ENCODE data around the gene PATL2. TPM values are rescaled to one million over a fixed set of nuclear protein-coding genes. Genes with fewer than 3 reads are reported as not detected.
"Not testable (repeated sequence)": the region's sequence is repeated elsewhere in the genome, so short reads cannot be mapped to it uniquely, and the experiment has no call there.

The PATL2 gene
- polyA plus RNA-seq, 4 donors: 1.5 to 6.8 (median 2.9) TPM

- DNase-seq: peak; percentile 91 to 99
These were observed 4.0 kb downstream of the PATL2 start for GRCh38 chr15:44706946-44707636.

GRCh38 chr15:44706401-44706800, 4.7 kb downstream of the PATL2 start:
- DNase-seq: no peak
- no peak for FAIRE-seq
- H3K27ac ChIP-seq (ENCODE audit: low read depth in 1 of 3, low read length in 2 of 3): peak overlapping the region; percentile 84 to 99 (median 89)

More at GRCh38 chr15:44706946-44707636, 4.0 kb downstream of the PATL2 start:
- H3K27ac ChIP-seq (ENCODE audit: low read depth in 1 of 3, low read length in 2 of 3): peak overlapping the region; percentile 84 to 99 (median 89)
- H3K9me3 ChIP-seq (ENCODE audit: control insufficient read depth in 2 of 2, insufficient read depth in 1 of 2, low read depth in 1 of 2, low read length in 1 of 2): no peaks in the 10 kb centered on the region
- FAIRE-seq: no peak
- H3K36me3 ChIP-seq (ENCODE audit: control insufficient read depth in 3 of 3, insufficient read depth in 2 of 3, low read depth in 1 of 3, low read length in 3 of 3): peaks cover 0 to 2% (median 0%) of the 10 kb centered on the region in 3 donors
- H3K4me3 ChIP-seq (ENCODE audit: low read depth in 1 of 3, low read length in 3 of 3): no peak overlapping the region
- H3K4me1 ChIP-seq (ENCODE audit: control insufficient read depth in 3 of 3, insufficient read depth in 2 of 3, low read depth in 1 of 3, low read length in 2 of 3): peaks cover 0 to 30% (median 7%) of the 10 kb centered on the region in 3 donors
- H3K27me3 ChIP-seq (ENCODE audit: control insufficient read depth in 3 of 3, insufficient read depth in 3 of 3, low read length in 3 of 3): no peaks in the 10 kb centered on the region
- WGBS, 3 donors: 51 to 74% (median 66%) methylated on average over 2 of the region's 2 CpGs

GRCh38 chr15:44705986-44706385, 5.1 kb downstream of the PATL2 start:
- Histone ChIP-seq H3K27ac (ENCODE audit: low read depth in 1 of 3, low read length in 2 of 3) (peak overlapping the region in 2 of 3 donors; percentile 89 to 99), H3K9me3 (ENCODE audit: control insufficient read depth in 2 of 2, insufficient read depth in 1 of 2, low read depth in 1 of 2, low read length in 1 of 2) (no peaks in the 10 kb centered on the region), H3K4me3 (ENCODE audit: low read depth in 1 of 3, low read length in 3 of 3) (no peak overlapping the region), H3K4me1 (ENCODE audit: control insufficient read depth in 3 of 3, insufficient read depth in 2 of 3, low read depth in 1 of 3, low read length in 2 of 3) (peaks cover 0 to 30% (median 7%) of the 10 kb centered on the region in 3 donors), H3K27me3 (ENCODE audit: control insufficient read depth in 3 of 3, insufficient read depth in 3 of 3, low read length in 3 of 3) (no peaks in the 10 kb centered on the region), H3K36me3 (ENCODE audit: control insufficient read depth in 3 of 3, insufficient read depth in 2 of 3, low read depth in 1 of 3, low read length in 3 of 3) (peaks cover 0 to 2% (median 0%) of the 10 kb centered on the region in 3 donors)
- DNase-seq (no peak), FAIRE-seq (no peak)
- 28 to 64% (median 43%) methylated on average over 1 of the region's 1 CpG for WGBS, 3 donors

More at GRCh38 chr15:44706401-44706800, 4.7 kb downstream of the PATL2 start:
- Histone ChIP-seq H3K27me3 (ENCODE audit: control insufficient read depth in 3 of 3, insufficient read depth in 3 of 3, low read length in 3 of 3) (no peaks in the 10 kb centered on the region), H3K36me3 (ENCODE audit: control insufficient read depth in 3 of 3, insufficient read depth in 2 of 3, low read depth in 1 of 3, low read length in 3 of 3) (peaks cover 0 to 2% (median 0%) of the 10 kb centered on the region in 3 donors), H3K4me1 (ENCODE audit: control insufficient read depth in 3 of 3, insufficient read depth in 2 of 3, low read depth in 1 of 3, low read length in 2 of 3) (peaks cover 0 to 30% (median 7%) of the 10 kb centered on the region in 3 donors), H3K9me3 (ENCODE audit: control insufficient read depth in 2 of 2, insufficient read depth in 1 of 2, low read depth in 1 of 2, low read length in 1 of 2) (no peaks in the 10 kb centered on the region), H3K4me3 (ENCODE audit: low read depth in 1 of 3, low read length in 3 of 3) (no peak overlapping the region)
- WGBS, 3 donors: 96 to 97% (median 97%) methylated on average over 2 of the region's 2 CpGs

- H3K27me3 ChIP-seq (ENCODE audit: control insufficient read depth in 3 of 3, insufficient read depth in 3 of 3, low read length in 3 of 3); H3K36me3 ChIP-seq (ENCODE audit: control insufficient read depth in 3 of 3, insufficient read depth in 2 of 3, low read depth in 1 of 3, low read length in 3 of 3); H3K4me3 ChIP-seq (ENCODE audit: low read depth in 1 of 3, low read length in 3 of 3); H3K4me1 ChIP-seq (ENCODE audit: control insufficient read depth in 3 of 3, insufficient read depth in 2 of 3, low read depth in 1 of 3, low read length in 2 of 3); H3K9me3 ChIP-seq (ENCODE audit: control insufficient read depth in 2 of 2, insufficient read depth in 1 of 2, low read depth in 1 of 2, low read length in 1 of 2); DNase-seq; FAIRE-seq; H3K27ac ChIP-seq (ENCODE audit: low read depth in 1 of 3, low read length in 2 of 3): not testable (repeated sequence)
These were observed 10.4 kb downstream of the PATL2 start for GRCh38 chr15:44700676-44701075.

GRCh38 chr15:44698641-44699040, 12.5 kb downstream of the PATL2 start:
- DNase-seq: no peak
- WGBS, 3 donors: 87 to 94% (median 91%) methylated on average over 2 of the region's 2 CpGs
- FAIRE-seq: no peak
- Histone ChIP-seq H3K27ac (ENCODE audit: low read depth in 1 of 3, low read length in 2 of 3) (no peak overlapping the region), H3K4me3 (ENCODE audit: low read depth in 1 of 3, low read length in 3 of 3) (no peak overlapping the region), H3K36me3 (ENCODE audit: control insufficient read depth in 3 of 3, insufficient read depth in 2 of 3, low read depth in 1 of 3, low read length in 3 of 3) (no peaks in the 10 kb centered on the region), H3K27me3 (ENCODE audit: control insufficient read depth in 3 of 3, insufficient read depth in 3 of 3, low read length in 3 of 3) (no peaks in the 10 kb centered on the region), H3K4me1 (ENCODE audit: control insufficient read depth in 3 of 3, insufficient read depth in 2 of 3, low read depth in 1 of 3, low read length in 2 of 3) (no peaks in the 10 kb centered on the region), H3K9me3 (ENCODE audit: control insufficient read depth in 2 of 2, insufficient read depth in 1 of 2, low read depth in 1 of 2, low read length in 1 of 2) (peaks cover 0 to 2% of the 10 kb centered on the region in 2 donors)

- FAIRE-seq (no peak), DNase-seq (no peak)
- Histone ChIP-seq H3K36me3 (ENCODE audit: control insufficient read depth in 3 of 3, insufficient read depth in 2 of 3, low read depth in 1 of 3, low read length in 3 of 3) (no peaks in the 10 kb centered on the region), H3K4me1 (ENCODE audit: control insufficient read depth in 3 of 3, insufficient read depth in 2 of 3, low read depth in 1 of 3, low read length in 2 of 3) (no peaks in the 10 kb centered on the region), H3K27ac (ENCODE audit: low read depth in 1 of 3, low read length in 2 of 3) (no peak overlapping the region), H3K4me3 (ENCODE audit: low read depth in 1 of 3, low read length in 3 of 3) (no peak overlapping the region), H3K9me3 (ENCODE audit: control insufficient read depth in 2 of 2, insufficient read depth in 1 of 2, low read depth in 1 of 2, low read length in 1 of 2) (peaks cover 0 to 2% of the 10 kb centered on the region in 2 donors), H3K27me3 (ENCODE audit: control insufficient read depth in 3 of 3, insufficient read depth in 3 of 3, low read length in 3 of 3) (no peaks in the 10 kb centered on the region)
These were observed 14.1 kb downstream of the PATL2 start for GRCh38 chr15:44697014-44697413.

- H3K27ac ChIP-seq (ENCODE audit: low read depth in 1 of 3, low read length in 2 of 3): no peak overlapping the region
- FAIRE-seq (no peak), DNase-seq (no peak)
- no peaks in the 10 kb centered on the region for H3K27me3 ChIP-seq (ENCODE audit: control insufficient read depth in 3 of 3, insufficient read depth in 3 of 3, low read length in 3 of 3)
- H3K36me3 ChIP-seq (ENCODE audit: control insufficient read depth in 3 of 3, insufficient read depth in 2 of 3, low read depth in 1 of 3, low read length in 3 of 3): no peaks in the 10 kb centered on the region
- 62 to 93% (median 88%) methylated on average over 3 of the region's 3 CpGs for WGBS, 3 donors
- H3K4me3 ChIP-seq (ENCODE audit: low read depth in 1 of 3, low read length in 3 of 3): no peak overlapping the region
- H3K4me1 ChIP-seq (ENCODE audit: control insufficient read depth in 3 of 3, insufficient read depth in 2 of 3, low read depth in 1 of 3, low read length in 2 of 3): no peaks in the 10 kb centered on the region
- peaks cover 0 to 2% of the 10 kb centered on the region in 2 donors for H3K9me3 ChIP-seq (ENCODE audit: control insufficient read depth in 2 of 2, insufficient read depth in 1 of 2, low read depth in 1 of 2, low read length in 1 of 2)
These were observed 15.8 kb downstream of the PATL2 start for GRCh38 chr15:44695294-44695693.

- FAIRE-seq: no peak
- H3K9me3 ChIP-seq (ENCODE audit: control insufficient read depth in 2 of 2, insufficient read depth in 1 of 2, low read depth in 1 of 2, low read length in 1 of 2): no peaks in the 10 kb centered on the region
- no peaks in the 10 kb centered on the region for H3K4me1 ChIP-seq (ENCODE audit: control insufficient read depth in 3 of 3, insufficient read depth in 2 of 3, low read depth in 1 of 3, low read length in 2 of 3)
- no peaks in the 10 kb centered on the region for H3K27me3 ChIP-seq (ENCODE audit: control insufficient read depth in 3 of 3, insufficient read depth in 3 of 3, low read length in 3 of 3)
- no peak for DNase-seq
- H3K36me3 ChIP-seq (ENCODE audit: control insufficient read depth in 3 of 3, insufficient read depth in 2 of 3, low read depth in 1 of 3, low read length in 3 of 3): no peaks in the 10 kb centered on the region
- WGBS, 3 donors: 77 to 94% (median 92%) methylated on average over 4 of the region's 4 CpGs
- no peak overlapping the region for H3K27ac ChIP-seq (ENCODE audit: low read depth in 1 of 3, low read length in 2 of 3)
- no peak overlapping the region for H3K4me3 ChIP-seq (ENCODE audit: low read depth in 1 of 3, low read length in 3 of 3)
These were observed 16.7 kb downstream of the PATL2 start for GRCh38 chr15:44694416-44694815.

GRCh38 chr15:44692659-44693058, 18.5 kb downstream of the PATL2 start:
- H3K36me3 ChIP-seq (ENCODE audit: control insufficient read depth in 3 of 3, insufficient read depth in 2 of 3, low read depth in 1 of 3, low read length in 3 of 3): no peaks in the 10 kb centered on the region
- no peaks in the 10 kb centered on the region for H3K4me1 ChIP-seq (ENCODE audit: control insufficient read depth in 3 of 3, insufficient read depth in 2 of 3, low read depth in 1 of 3, low read length in 2 of 3)
- FAIRE-seq (no peak), DNase-seq (no peak)
- no peak overlapping the region for H3K27ac ChIP-seq (ENCODE audit: low read depth in 1 of 3, low read length in 2 of 3)
- H3K9me3 ChIP-seq (ENCODE audit: control insufficient read depth in 2 of 2, insufficient read depth in 1 of 2, low read depth in 1 of 2, low read length in 1 of 2): no peaks in the 10 kb centered on the region
- H3K4me3 ChIP-seq (ENCODE audit: low read depth in 1 of 3, low read length in 3 of 3): no peak overlapping the region
- H3K27me3 ChIP-seq (ENCODE audit: control insufficient read depth in 3 of 3, insufficient read depth in 3 of 3, low read length in 3 of 3): no peaks in the 10 kb centered on the region
- 96 to 100% (median 96%) methylated on average over 1 of the region's 1 CpG for WGBS, 3 donors
